Natural killer cell (primary cell): ENCODE results near the gene NOL7. TPM values are rescaled to one million over a fixed set of nuclear protein-coding genes. Genes with fewer than 3 reads are reported as not detected.
A peak's percentile ranks its signal among the peaks of the same experiment; 100 is the strongest.

Experiments
- ATAC-seq, 3 donors: fragments of 150-1000 bp in 2 of 3; fragments of 200-7000 bp in 1 of 3; cut with Tn5 transposase; 1 replicate in 1 of 3; 2 replicates in 2 of 3; pipeline ENCODE4 v1.10.0; 2021; ENCODE audit warnings: mild to moderate bottlenecking in 2 of 3, moderate library complexity in 2 of 3
- DNase-seq, 2 donors: peaks; one replicate each; pipeline versions ENCODE4 v3.0.0 to v3.0.0-alpha.2; 2013 to 2021; ENCODE audit warnings: mixed read lengths in 1 of 2
- H3K27ac ChIP-seq: one replicate; pipeline ENCODE4 v1.5.1; 2013; ENCODE audit warnings: mild to moderate bottlenecking, low read length
- H3K27me3 ChIP-seq: one replicate; pipeline ENCODE4 v1.6.1; 2013; ENCODE audit warnings: low read length; ENCODE audit not compliant: control insufficient read depth, insufficient read depth
- H3K36me3 ChIP-seq: one replicate; pipeline ENCODE4 v1.6.1; 2013; ENCODE audit warnings: low read length; ENCODE audit not compliant: control insufficient read depth, insufficient read depth
- H3K4me1 ChIP-seq: one replicate; pipeline ENCODE4 v1.6.1; 2013; ENCODE audit warnings: low read length; ENCODE audit not compliant: control insufficient read depth, insufficient read depth
- H3K4me3 ChIP-seq: one replicate; pipeline ENCODE4 v1.5.1; 2013; ENCODE audit warnings: low read length
- H3K9me3 ChIP-seq: one replicate; pipeline ENCODE4 v1.6.1; 2013; ENCODE audit warnings: low read length; ENCODE audit not compliant: control insufficient read depth, insufficient read depth
- H3K27ac Mint-ChIP-seq, 2 donors: one replicate each; pipeline ENCODE4 v1.8.0; 2022; ENCODE audit warnings: mild to moderate bottlenecking in 2 of 2, mixed read lengths in 2 of 2, moderate library complexity in 1 of 2
- H3K27me3 Mint-ChIP-seq, 2 donors: one replicate each; pipeline ENCODE4 v1.8.0; 2022; ENCODE audit warnings: low read depth in 2 of 2, mixed read lengths in 2 of 2
- H3K36me3 Mint-ChIP-seq: one replicate; pipeline ENCODE4 v1.8.0; 2022; ENCODE audit warnings: mixed read lengths
- H3K4me1 Mint-ChIP-seq, 2 donors: one replicate each; pipeline ENCODE4 v1.8.0; 2022; ENCODE audit warnings: mixed read lengths in 2 of 2
- H3K4me3 Mint-ChIP-seq: one replicate; pipeline ENCODE4 v1.8.0; 2022; ENCODE audit warnings: mild to moderate bottlenecking, moderate library complexity, mixed read lengths
- H3K9me3 Mint-ChIP-seq, 2 donors: one replicate each; pipeline ENCODE4 v1.8.0; 2022; ENCODE audit warnings: mixed read lengths in 2 of 2
- CTCF ChIP-seq: fragments of 200-600 bp; IDR thresholded peaks from one replicate; pipeline ENCODE4 v1.8.0; 2022; ENCODE audit warnings: antibody characterized with exemption
- WGBS: methylation state at CpG from one replicate; pipeline ENCODE4 v1.1.7; 2013; ENCODE audit warnings: missing lambda C conversion rate; ENCODE audit not compliant: insufficient coverage; 5-methylcytosine and 5-hydroxymethylcytosine counted together
- intact Hi-C: fragments of 100-400 bp; cut with micrococcal nuclease; formaldehyde crosslinking; loops from one replicate; pipeline ENCODE4 v1.14.2; 2022
- total RNA-seq, 4 donors: library from RNA; stranded (reverse); fragments of 120-200 nt in 1 of 4; gene quantifications; one replicate each; pipeline versions ENCODE4 v1.2.3 to v1.2.4, GENCODE V29; 2013 to 2022

Gene NOL7
- total RNA-seq, 3 donors from 2014 or later (not counting 1 experiment from before 2014, with no cell fraction given) = 24.7 to 31.3 (median 29.6) TPM

GRCh38 chr6:13573669-13574110, 41.4 kb upstream of the NOL7 start:
- 13% methylated on average over 13 of the region's 14 CpGs for WGBS
- H3K27me3 ChIP-seq = no peaks in the 10 kb centered on the region
- Mint-ChIP-seq H3K27me3 (peaks cover 0 to under 1% of the 10 kb centered on the region in 2 donors), H3K27ac (peak overlapping the region; percentile 92 to 96), H3K36me3 (no peaks in the 10 kb centered on the region), H3K4me1 (peaks cover 16 to 25% of the 10 kb centered on the region in 2 donors), H3K9me3 (no peaks in the 10 kb centered on the region), H3K4me3 (peak overlapping the region; percentile 96)
- no peaks in the 10 kb centered on the region for H3K9me3 ChIP-seq
- DNase-seq (no peak), ATAC-seq (no peak)
- peak overlapping the region; percentile 14 for H3K27ac ChIP-seq
- peaks cover 11% of the 10 kb centered on the region for H3K4me1 ChIP-seq
- H3K36me3 ChIP-seq = no peaks in the 10 kb centered on the region
- TF ChIP-seq CTCF = no peak
- intact Hi-C loops = loop anchor here (1.0 to 10.0 kb wide), 4 partner anchors 42 to 245 kb away; partner anchors contain the start of genes NOL7 and TBC1D7
- H3K4me3 ChIP-seq = peak overlapping the region; percentile 83

- peak overlapping the region; percentile 96 for H3K4me3 Mint-ChIP-seq
- peak overlapping the region; percentile 87 for H3K27ac ChIP-seq
- H3K27ac Mint-ChIP-seq = peak overlapping the region; percentile 92 to 96
- no peaks in the 10 kb centered on the region for H3K9me3 ChIP-seq
- no peaks in the 10 kb centered on the region for H3K9me3 Mint-ChIP-seq
- H3K27me3 ChIP-seq = no peaks in the 10 kb centered on the region
- TF ChIP-seq CTCF = peak; percentile 70
- H3K36me3 ChIP-seq = no peaks in the 10 kb centered on the region
- under 1% methylated on average over 46 of the region's 46 CpGs for whole genome bisulfite sequencing
- no peaks in the 10 kb centered on the region for H3K36me3 Mint-ChIP-seq
- peaks cover 16 to 25% of the 10 kb centered on the region in 2 donors for H3K4me1 Mint-ChIP-seq
- ATAC-seq (peak; percentile 79 to 93 (median 84)), DNase-seq (peak; percentile 87 to 98)
- peak overlapping the region; percentile 83 for H3K4me3 ChIP-seq
- intact Hi-C loops = loop anchor here (1.0 to 10.0 kb wide), 4 partner anchors 41 to 245 kb away; partner anchors contain the start of genes NOL7 and TBC1D7
- no peaks in the 10 kb centered on the region for H3K27me3 Mint-ChIP-seq
- H3K4me1 ChIP-seq = peaks cover 11% of the 10 kb centered on the region
These were observed 41.0 kb upstream of the NOL7 start for GRCh38 chr6:13574149-13574570.

GRCh38 chr6:13574571-13575376, 40.4 kb upstream of the NOL7 start, which contains the start of gene SIRT5:
Gene SIRT5, plus strand, starts transcription at chr6:13574601. Its CDS starts 9,510 bp downstream, at chr6:13584111.
- H3K36me3 Mint-ChIP-seq = no peaks in the 10 kb centered on the region
- intact Hi-C loops = loop anchor here (1.0 to 10.0 kb wide), 5 partner anchors 41 to 246 kb away; partner anchors contain the start of genes NOL7 and TBC1D7
- ATAC-seq (peak; percentile 73 to 89 (median 77)), DNase-seq (peak; percentile 69 to 87)
- peak within 1 kb of the TSS; percentile 92 to 96 for H3K27ac Mint-ChIP-seq
- H3K27me3 ChIP-seq = no peaks in the 10 kb centered on the region
- TF ChIP-seq CTCF = no peak
- H3K36me3 ChIP-seq = peaks cover 1% of the 10 kb centered on the region
- H3K9me3 Mint-ChIP-seq = no peaks in the 10 kb centered on the region
- peak within 1 kb of the TSS; percentile 96 for H3K4me3 Mint-ChIP-seq
- H3K27me3 Mint-ChIP-seq = no peaks in the 10 kb centered on the region
- peak within 1 kb of the TSS; percentile 87 for H3K27ac ChIP-seq
- H3K4me1 Mint-ChIP-seq = peaks cover 16 to 25% of the 10 kb centered on the region in 2 donors
- H3K4me1 ChIP-seq = peaks cover 11% of the 10 kb centered on the region
- H3K9me3 ChIP-seq = no peaks in the 10 kb centered on the region
- under 1% methylated on average over 52 of the region's 52 CpGs for WGBS
- H3K4me3 ChIP-seq = peak within 1 kb of the TSS; percentile 83
